HG02943 (cell line): ENCODE measurements around the gene DPP6.

ENCODE experiments used
- ATAC-seq: cut with Tn5 transposase; IDR thresholded peaks from one replicate; pipeline ENCODE4 v1.9.1; 2021; ENCODE audit warnings: mild to moderate bottlenecking, low read depth, moderate library complexity; ENCODE audit not compliant: unreplicated experiment

DPP6 gene

DNA sequence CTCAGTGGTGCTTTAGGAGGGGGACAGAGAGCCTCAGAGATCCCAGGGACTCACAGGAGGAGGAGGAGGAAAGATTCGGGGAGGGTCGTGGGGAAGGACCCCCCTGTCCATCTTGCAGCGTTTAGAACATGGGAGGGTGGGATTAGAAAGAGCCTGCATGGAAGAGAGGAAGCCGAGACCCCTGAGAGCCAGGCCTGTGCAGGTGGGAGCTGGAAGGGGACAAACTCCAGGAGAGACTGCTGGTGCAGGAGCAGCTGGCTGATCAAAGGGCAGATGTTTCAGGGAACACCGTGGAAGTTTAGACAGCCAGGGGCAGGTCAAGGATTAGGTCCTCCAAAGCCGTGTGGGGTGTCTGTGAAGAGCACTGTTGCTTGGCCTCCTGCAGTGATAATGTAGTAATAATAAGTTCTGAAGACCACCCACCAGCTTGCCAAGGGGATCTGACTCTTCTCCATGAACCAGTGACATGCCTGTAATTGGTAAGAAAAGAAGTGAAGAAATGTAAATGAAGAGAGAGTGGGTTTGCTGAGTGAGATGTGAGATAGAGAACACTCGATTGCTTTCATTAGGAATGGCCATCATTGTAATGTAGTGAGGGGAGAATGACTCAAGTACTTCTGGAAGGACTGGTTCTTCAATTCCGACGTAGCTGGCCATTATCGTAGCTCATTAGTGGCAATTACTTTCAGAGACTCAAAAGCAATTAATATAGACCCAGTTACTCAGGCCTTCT, 525.1 kb downstream of the DPP6 start:
- ATAC-seq = no peak

- no peak for ATAC-seq
Measured at GRCh38 chr7:154578336-154578735, 526.1 kb downstream of the DPP6 start.

- no peak for ATAC-seq
Measured at GRCh38 chr7:154579711-154580110, 527.5 kb downstream of the DPP6 start.

DNA sequence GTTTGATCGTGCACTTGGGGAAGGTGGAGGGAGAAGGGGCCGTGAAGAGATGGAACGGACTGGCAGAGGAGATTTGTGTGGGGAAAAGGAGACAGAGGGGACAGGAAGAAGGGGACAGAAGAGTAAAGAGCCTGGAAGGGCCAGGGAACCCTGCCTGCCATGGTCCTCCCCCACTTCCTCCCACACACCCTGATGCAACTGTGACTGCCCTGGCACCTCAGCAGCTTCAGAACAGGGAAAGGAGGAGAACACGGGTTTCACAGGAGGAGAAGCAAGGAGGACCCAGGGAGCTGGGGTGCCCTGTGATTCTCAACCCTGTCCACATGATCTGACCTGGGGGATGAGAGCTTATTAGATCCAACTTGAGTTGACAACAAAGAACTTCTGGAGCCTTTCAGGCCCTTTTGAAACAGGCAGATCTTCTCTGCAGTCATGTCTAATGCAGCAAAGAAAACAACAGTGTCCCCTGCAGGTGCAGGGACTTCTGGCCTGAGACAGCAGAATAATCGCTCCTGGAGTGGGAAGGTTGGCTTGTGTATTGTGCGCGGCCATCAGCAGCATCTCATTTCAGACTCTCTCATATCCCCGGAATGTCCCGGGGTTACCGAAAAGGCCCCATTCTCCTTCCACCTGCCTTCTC, 529.2 kb downstream of the DPP6 start:
- no peak for ATAC-seq

GRCh38 chr7:154583454-154583853, 531.3 kb downstream of the DPP6 start:
- ATAC-seq = no peak

DNA sequence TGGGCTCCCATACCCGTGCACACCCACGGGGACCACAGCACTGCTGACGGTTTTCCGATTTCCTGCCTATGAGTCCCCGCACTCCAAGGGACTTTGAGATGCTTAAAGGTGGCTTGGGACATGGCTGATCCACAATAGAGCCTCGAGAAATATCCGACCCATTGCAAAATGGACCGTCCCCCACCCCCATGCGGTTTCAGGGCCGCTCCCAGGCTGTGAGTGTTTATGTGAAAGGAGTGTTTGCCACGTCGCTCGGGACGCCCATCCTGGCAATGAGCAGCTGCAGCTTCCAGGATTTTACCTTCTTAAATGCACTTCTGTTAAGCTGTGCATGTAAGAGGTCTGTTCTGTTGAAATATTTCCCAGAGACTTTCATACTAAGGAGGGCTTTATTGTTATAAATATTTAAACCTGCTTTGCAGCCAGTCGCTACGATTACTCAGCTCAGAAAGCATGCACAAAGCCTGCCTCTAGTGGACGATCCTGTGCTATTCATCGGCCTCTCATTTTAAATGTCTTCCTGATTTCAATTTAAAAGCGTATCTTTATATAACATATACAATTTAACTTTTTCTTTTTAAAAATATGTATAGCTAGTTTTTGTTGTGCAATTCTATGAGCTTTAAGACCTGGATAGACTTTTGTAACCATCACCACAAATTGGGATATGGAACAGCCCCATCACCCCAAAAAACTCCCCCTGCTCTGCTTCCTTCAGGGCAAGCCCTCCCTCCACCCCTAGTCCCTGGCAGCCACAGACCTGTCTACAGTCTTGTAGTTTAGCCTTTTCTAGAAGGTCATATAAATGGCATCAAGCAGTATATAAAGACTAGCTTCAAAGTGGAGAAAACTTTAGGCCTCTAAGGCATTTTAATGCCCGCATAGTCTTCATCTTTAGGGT, 532.4 kb downstream of the DPP6 start:
- no peak for ATAC-seq

- ATAC-seq = no peak
Measured at GRCh38 chr7:154587792-154588191, 535.6 kb downstream of the DPP6 start.

DNA sequence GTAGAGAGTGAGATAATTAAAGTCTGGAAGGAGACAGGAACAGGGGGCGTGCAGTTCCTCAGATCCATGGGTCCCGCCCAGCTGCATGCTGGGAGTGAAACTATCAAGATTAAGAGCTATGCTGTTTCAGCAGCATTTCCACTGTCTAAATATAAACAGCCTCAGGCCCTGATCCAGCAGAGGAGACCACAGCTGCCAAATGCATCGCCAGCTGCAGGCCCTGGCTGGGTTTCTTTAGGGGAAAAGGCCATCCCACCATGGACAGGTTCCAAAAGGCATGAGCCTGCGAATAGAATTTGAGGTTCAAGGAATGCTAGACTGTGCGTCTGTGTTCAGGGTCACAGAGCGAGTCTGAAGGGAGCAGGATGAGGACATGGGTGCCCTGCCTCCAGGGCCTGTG, 539.3 kb downstream of the DPP6 start:
- ATAC-seq = no peak

- ATAC-seq = no peak
Measured at GRCh38 chr7:154592388-154592787, 540.2 kb downstream of the DPP6 start.

DNA sequence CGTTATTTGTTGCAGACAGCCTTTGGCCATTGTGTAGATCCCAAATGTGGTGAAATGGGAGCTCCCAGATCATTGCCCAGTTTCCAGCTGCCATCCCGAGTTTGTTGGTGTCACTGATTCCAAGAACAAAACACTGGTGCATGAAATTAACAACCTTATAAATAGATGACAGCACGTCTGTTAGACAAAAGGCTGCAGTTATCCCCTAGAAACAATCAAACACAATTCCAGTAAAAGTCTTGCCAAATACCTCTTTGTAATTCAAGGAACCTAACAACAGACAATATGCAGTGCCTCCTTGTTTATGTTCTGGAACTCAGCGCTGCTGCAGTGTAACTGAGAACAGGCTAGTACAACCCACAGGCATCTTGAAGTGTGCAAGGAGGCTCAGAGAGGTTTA, 546.2 kb downstream of the DPP6 start:
- ATAC-seq = no peak

DNA sequence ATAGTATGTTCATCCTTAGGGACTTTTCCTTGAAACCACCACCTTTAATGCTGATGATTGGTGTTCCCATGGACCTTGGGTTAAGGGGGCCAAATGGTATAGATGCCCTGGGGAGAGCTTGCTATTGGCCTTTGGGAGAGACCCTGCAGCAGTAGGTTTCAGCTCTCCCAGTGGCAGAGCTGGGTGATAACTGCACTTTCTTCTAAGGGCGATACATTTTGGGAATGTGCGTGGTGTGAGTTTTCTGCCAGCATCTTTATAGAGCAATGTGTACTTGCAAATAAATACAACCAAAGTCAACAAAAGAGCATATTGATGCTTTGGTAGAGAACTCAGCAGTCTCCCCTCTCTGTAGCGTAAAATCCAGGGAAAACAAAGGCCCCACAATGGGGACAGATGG, 546.7 kb downstream of the DPP6 start:
- no peak for ATAC-seq

DNA sequence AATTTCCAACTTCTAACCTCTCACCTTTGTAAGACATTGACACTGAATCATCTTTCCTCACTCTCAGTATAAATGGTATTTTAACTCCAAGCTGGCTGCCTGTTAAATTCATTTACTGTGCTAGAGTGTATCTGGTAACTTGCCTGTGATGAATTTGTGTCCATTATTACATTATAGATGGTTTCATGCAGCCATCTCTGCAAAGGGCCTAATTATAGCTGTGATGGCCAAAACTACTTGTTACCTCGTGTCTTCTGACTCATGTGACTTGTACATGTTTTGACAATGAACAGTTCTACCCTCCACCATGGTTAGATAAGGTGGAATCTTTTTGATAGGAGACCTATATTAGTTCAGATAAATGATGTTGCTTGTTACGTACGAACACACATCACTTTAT, 558.7 kb downstream of the DPP6 start:
- no peak for ATAC-seq

- no peak for ATAC-seq
Measured at GRCh38 chr7:154613811-154614210, 561.6 kb downstream of the DPP6 start.

DNA sequence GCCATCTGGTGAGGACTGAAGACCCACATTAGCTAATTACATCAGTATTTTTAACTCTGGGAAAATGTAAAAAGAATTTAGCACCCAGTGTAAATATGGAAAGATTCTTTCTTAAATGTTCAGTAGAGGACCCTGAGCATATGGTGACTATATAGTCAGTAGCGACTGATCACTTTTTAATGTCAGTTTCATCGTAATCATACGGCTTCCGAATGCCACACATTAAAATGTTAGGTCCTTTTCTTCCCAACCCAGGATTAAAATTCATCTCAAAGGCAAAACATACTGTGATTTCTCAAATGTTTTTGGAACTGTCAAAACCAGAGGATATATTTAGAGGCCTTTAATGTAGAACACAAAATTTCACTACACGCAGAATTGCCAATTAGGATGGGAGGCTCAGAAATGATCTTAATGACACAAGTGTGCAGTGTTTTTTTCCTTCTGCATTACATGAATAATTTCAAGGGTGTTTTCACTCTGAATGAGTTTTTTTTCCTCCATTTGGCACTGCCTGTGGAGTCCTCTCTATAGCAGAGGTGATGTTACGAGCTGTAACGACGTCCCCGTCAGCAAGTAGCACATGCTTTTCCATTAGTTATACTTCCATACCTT, 568.0 kb downstream of the DPP6 start:
- ATAC-seq = no peak

DNA sequence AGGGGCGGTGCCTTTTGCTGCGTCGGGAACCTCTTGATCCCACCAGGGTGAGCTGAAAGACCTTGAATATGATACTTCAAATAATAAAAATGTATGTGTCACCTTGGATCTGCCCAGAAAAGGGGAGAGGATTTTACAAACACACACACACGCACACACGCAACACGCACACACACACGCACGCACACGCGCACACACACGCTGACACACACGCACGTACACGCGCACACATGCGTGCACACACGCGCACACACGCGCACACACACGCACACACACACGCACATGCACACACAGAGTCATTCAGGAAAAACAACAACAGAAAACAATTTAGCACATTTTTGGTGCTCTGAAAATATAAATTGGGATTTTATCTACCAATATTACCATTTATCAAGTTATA, 571.2 kb downstream of the DPP6 start:
- ATAC-seq = no peak

DNA sequence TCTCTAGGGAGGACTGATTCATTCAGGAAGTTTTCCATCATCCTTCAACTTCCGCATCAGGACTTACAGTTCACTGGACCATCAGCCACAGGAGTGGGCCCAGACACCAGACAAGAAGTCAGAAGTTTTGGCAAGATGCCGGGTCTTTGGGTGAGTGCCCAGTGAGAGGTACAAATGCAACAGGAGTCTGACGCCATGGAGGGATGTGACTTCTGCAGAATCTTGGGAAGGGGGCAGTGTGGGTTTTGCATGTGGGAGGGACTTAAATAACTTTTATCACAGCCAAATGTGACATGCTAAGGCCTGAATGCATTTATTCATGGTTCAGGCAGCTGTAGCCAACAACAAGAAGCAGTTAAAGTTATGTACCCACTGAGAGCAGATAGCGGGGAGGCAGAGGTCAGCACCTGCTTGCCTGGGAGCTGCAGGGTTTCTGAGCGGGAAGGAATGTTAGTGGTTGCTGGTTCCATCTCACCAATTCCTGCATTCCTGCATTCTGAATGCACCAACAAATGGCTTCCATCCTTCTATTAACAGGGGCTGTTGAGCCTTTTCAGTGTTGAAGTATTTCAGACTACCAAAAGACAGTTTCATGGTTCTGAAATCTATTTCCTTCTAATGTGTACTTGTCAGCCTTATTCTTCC, 575.6 kb downstream of the DPP6 start:
- ATAC-seq = no peak

- ATAC-seq = no peak
Measured at GRCh38 chr7:154628556-154628955, 576.4 kb downstream of the DPP6 start.

DNA sequence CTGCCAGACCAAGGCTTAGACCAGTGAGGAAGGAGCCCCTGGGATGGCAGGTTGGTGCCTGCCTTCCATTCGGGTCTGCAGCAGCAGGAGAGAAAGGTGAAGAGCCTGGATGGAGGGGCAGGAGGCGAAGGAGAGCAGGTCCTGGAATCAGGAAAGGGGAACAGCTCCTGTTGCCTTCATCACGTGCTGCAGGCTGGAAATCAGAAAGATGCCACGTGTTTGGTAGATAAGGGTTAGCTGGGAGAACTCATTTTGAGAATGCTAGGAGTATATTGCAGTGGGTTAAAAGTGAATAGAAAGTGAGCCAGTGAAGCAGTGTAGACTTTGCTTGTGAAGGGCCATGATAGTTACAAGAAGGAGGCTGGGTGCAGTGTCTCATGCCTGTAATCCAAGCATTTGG, 579.0 kb downstream of the DPP6 start:
- ATAC-seq = no peak

- ATAC-seq = no peak
Measured at GRCh38 chr7:154633641-154634040, 581.4 kb downstream of the DPP6 start.

DNA sequence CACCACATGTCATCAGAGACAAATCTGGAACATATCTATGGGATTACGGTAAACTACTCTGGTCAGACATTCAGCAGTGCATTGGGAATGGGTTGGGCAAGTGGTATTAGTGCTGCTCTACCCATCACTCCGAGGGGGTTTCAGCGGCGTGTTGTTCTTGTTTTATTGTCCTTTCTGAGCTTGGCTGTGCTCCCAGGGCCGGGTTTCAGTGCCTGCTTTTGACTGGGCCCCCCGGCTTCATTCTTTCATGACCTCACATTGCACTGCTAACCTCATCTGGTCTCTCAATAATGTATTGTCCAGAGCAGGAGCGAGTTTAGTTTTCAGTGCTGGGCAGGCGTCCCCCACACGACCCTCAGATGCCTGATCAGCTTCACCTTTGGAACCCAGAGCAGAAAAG, 586.1 kb downstream of the DPP6 start:
- ATAC-seq = no peak
